Liver (tissue), 9 donors: Measurements from ENCODE around the gene WWOX. TPM values are rescaled to one million over a fixed set of nuclear protein-coding genes. Genes with fewer than 3 reads are reported as not detected.

Experiments used
- DNase-seq: peaks from one replicate; pipeline ENCODE4 v3.0.0-alpha.2; 2017; ENCODE audit warnings: low spot score
- H3K27ac ChIP-seq, 2 donors: one replicate each; pipeline ENCODE4 v1.7.0; 2013; ENCODE audit warnings: inconsistent platforms in 2 of 2, low read length in 2 of 2, control low read depth in 1 of 2, low read depth in 1 of 2, mild to moderate bottlenecking in 1 of 2
- H3K27me3 ChIP-seq, 4 donors: one replicate each; pipeline versions ENCODE4 v1.6.1 to v1.7.0; 2013; ENCODE audit warnings: low read length in 3 of 4, inconsistent platforms in 1 of 4, mild to moderate bottlenecking in 1 of 4, moderate library complexity in 1 of 4; ENCODE audit not compliant: control insufficient read depth in 4 of 4, insufficient read depth in 4 of 4
- H3K36me3 ChIP-seq, 4 donors: one replicate each; pipeline versions ENCODE4 v1.6.1 to v1.7.0; 2013; ENCODE audit warnings: low read length in 3 of 4, mild to moderate bottlenecking in 3 of 4, low read depth in 1 of 4, moderate library complexity in 1 of 4; ENCODE audit not compliant: control insufficient read depth in 4 of 4, insufficient read depth in 3 of 4
- H3K4me1 ChIP-seq, 4 donors: one replicate each; pipeline versions ENCODE4 v1.6.1 to v1.7.0; 2013; ENCODE audit warnings: low read length in 3 of 4, mild to moderate bottlenecking in 3 of 4, moderate library complexity in 1 of 4; ENCODE audit not compliant: control insufficient read depth in 4 of 4, insufficient read depth in 4 of 4
- H3K4me3 ChIP-seq, 3 donors: one replicate each; pipeline versions ENCODE4 v1.6.1 to v1.7.0; 2013; ENCODE audit warnings: low read length in 3 of 3, control low read depth in 1 of 3, low read depth in 1 of 3, mild to moderate bottlenecking in 1 of 3
- H3K9ac ChIP-seq, 2 donors: one replicate each; pipeline ENCODE4 v1.7.0; 2013; ENCODE audit warnings: low read length in 2 of 2, mild to moderate bottlenecking in 2 of 2, moderate library complexity in 2 of 2, control low read depth in 1 of 2, low read depth in 1 of 2
- H3K9me3 ChIP-seq, 4 donors: one replicate each; pipeline versions ENCODE4 v1.6.1 to v1.7.0; 2013; ENCODE audit warnings: low read length in 3 of 4; ENCODE audit not compliant: control insufficient read depth in 4 of 4
- CTCF ChIP-seq: fragments of 150-350 bp; IDR thresholded peaks from 2 replicates; pipeline ENCODE4 v1.5.1; 2017; ENCODE audit warnings: improper control_type of control experiment, low read depth, low read length; ENCODE audit not compliant: missing input control
- EGR1 ChIP-seq, 2 donors: IDR thresholded peaks; 2 replicates each; pipeline ENCODE4 v1.6.1; 2016 to 2018; ENCODE audit warnings: antibody characterized with exemption in 2 of 2, low read depth in 2 of 2
- FOXA1 ChIP-seq: IDR thresholded peaks from 2 replicates; pipeline ENCODE4 v1.6.1; 2016; ENCODE audit warnings: antibody characterized with exemption
- FOXA2 ChIP-seq: IDR thresholded peaks from 2 replicates; pipeline ENCODE4 v1.6.1; 2016; ENCODE audit warnings: antibody characterized with exemption
- GABPA ChIP-seq, 2 donors: IDR thresholded peaks in 1 of 2; conservative IDR thresholded peaks in 1 of 2; 2 replicates each; pipeline ENCODE4 v1.6.1; 2016; ENCODE audit warnings: antibody characterized with exemption in 2 of 2, mild to moderate bottlenecking in 1 of 2, moderate library complexity in 1 of 2
- HNF4A ChIP-seq, 2 donors: conservative IDR thresholded peaks; 2 replicates each; pipeline ENCODE4 v1.6.1; 2016; ENCODE audit warnings: antibody characterized with exemption in 2 of 2, mild to moderate bottlenecking in 2 of 2
- HNF4G ChIP-seq: IDR thresholded peaks from 2 replicates; pipeline ENCODE4 v1.6.1; 2016; ENCODE audit warnings: antibody characterized with exemption
- JUND ChIP-seq, 2 donors: IDR thresholded peaks; 2 replicates each; pipeline ENCODE4 v1.6.1; 2016; ENCODE audit warnings: antibody characterized with exemption in 2 of 2
- MAX ChIP-seq: IDR thresholded peaks from 2 replicates; pipeline ENCODE4 v1.6.1; 2016; ENCODE audit warnings: antibody characterized with exemption
- NR2F2 ChIP-seq: IDR thresholded peaks from 2 replicates; pipeline ENCODE4 v1.6.1; 2016; ENCODE audit warnings: antibody characterized with exemption
- RAD21 ChIP-seq, 2 donors: IDR thresholded peaks; 2 replicates each; pipeline ENCODE4 v1.6.1; 2016; ENCODE audit warnings: antibody characterized with exemption in 2 of 2, mild to moderate bottlenecking in 2 of 2
- RXRA ChIP-seq, 2 donors: IDR thresholded peaks; 2 replicates each; pipeline ENCODE4 v1.6.1; 2017 to 2018; ENCODE audit warnings: antibody characterized with exemption in 2 of 2, mild to moderate bottlenecking in 1 of 2
- SP1 ChIP-seq: IDR thresholded peaks from 2 replicates; pipeline ENCODE4 v1.6.1; 2018; ENCODE audit warnings: antibody characterized with exemption, mild to moderate bottlenecking
- TAF1 ChIP-seq: conservative IDR thresholded peaks from 2 replicates; pipeline ENCODE4 v1.6.1; 2016; ENCODE audit warnings: antibody characterized with exemption, mild to moderate bottlenecking
- YY1 ChIP-seq: IDR thresholded peaks from 2 replicates; pipeline ENCODE4 v1.6.1; 2016; ENCODE audit warnings: antibody characterized with exemption, mild to moderate bottlenecking
- ZBTB33 ChIP-seq: IDR thresholded peaks from 2 replicates; pipeline ENCODE4 v1.6.1; 2016; ENCODE audit warnings: antibody characterized with exemption
- WGBS: extraction: QIAGEN DNeasy Blood & Tissue Kit; methylation state at CpG from one replicate; pipeline ENCODE4 v1.1.7; 2013; 5-methylcytosine and 5-hydroxymethylcytosine counted together
- polyA plus RNA-seq, 2 donors: library from polyadenylated mRNA; stranded (reverse) in 1 of 2; unstranded in 1 of 2; fragments of 200-250 nt in 1 of 2; fragments of >200 nt in 1 of 2; fragmentation: Nextera tagmentation in 1 of 2; extraction: Ambion mirVana in 1 of 2; gene quantifications; one replicate each; pipeline versions ENCODE4 v1.2.1 to v1.2.3, GENCODE V29; 2013 to 2015
- total RNA-seq, 2 donors: library from RNA; depleted of rRNA; stranded (reverse); fragments of >200 nt; gene quantifications; one replicate each; pipeline ENCODE4 v1.2.3, GENCODE V29; 2014
- TF ChIP-seq, protein P1 (sequence below): IDR thresholded peaks from 2 replicates; pipeline ENCODE4 v1.6.1; 2016; ENCODE audit warnings: antibody characterized with exemption, mild to moderate bottlenecking
- donor health status: healthy.
- donor health status: healthy.
- donor health status: healthy.
- donor health status: healthy.
- donor health status: healthy.

The WWOX gene
- total and polyA plus RNA-seq, 4 donors, result 9.8 to 46.0 (median 15.3) TPM

GRCh38 chr16:78464833-78465232, 365.4 kb downstream of the WWOX start:
- Histone ChIP-seq H3K36me3 (no peaks in the 10 kb centered on the region), H3K9me3 (no peaks in the 10 kb centered on the region), H3K27ac (no peak overlapping the region), H3K4me3 (no peak overlapping the region), H3K9ac (no peak overlapping the region), H3K4me1 (peaks cover 5 to 17% (median 15%) of the 10 kb centered on the region in 4 donors), H3K27me3 (no peaks in the 10 kb centered on the region)
- WGBS, result 94% methylated on average over 3 of the region's 3 CpGs
- DNase-seq, result no peak
- no peak for TF ChIP-seq GABPA (IDR thresholded peaks at IDR 0.05 in 1 of 2, conservative IDR thresholded peaks at IDR 0.05 in 1 of 2)
- no peak for TF ChIP-seq JUND (IDR thresholded peaks at IDR 0.05)
- TF ChIP-seq NR2F2, result no peak
- no peak for TF ChIP-seq HNF4G
- TF ChIP-seq TAF1, result no peak
- TF ChIP-seq, protein P1, sequence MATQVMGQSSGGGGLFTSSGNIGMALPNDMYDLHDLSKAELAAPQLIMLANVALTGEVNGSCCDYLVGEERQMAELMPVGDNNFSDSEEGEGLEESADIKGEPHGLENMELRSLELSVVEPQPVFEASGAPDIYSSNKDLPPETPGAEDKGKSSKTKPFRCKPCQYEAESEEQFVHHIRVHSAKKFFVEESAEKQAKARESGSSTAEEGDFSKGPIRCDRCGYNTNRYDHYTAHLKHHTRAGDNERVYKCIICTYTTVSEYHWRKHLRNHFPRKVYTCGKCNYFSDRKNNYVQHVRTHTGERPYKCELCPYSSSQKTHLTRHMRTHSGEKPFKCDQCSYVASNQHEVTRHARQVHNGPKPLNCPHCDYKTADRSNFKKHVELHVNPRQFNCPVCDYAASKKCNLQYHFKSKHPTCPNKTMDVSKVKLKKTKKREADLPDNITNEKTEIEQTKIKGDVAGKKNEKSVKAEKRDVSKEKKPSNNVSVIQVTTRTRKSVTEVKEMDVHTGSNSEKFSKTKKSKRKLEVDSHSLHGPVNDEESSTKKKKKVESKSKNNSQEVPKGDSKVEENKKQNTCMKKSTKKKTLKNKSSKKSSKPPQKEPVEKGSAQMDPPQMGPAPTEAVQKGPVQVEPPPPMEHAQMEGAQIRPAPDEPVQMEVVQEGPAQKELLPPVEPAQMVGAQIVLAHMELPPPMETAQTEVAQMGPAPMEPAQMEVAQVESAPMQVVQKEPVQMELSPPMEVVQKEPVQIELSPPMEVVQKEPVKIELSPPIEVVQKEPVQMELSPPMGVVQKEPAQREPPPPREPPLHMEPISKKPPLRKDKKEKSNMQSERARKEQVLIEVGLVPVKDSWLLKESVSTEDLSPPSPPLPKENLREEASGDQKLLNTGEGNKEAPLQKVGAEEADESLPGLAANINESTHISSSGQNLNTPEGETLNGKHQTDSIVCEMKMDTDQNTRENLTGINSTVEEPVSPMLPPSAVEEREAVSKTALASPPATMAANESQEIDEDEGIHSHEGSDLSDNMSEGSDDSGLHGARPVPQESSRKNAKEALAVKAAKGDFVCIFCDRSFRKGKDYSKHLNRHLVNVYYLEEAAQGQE, result no peak
- TF ChIP-seq YY1, result no peak
- TF ChIP-seq RAD21 (IDR thresholded peaks at IDR 0.05), result no peak

GRCh38 chr16:78465730-78466129, 366.3 kb downstream of the WWOX start:
- TF ChIP-seq HNF4G (no peak), RXRA (IDR thresholded peaks at IDR 0.05) (no peak), FOXA2 (no peak)
- Histone ChIP-seq H3K4me3 (no peak overlapping the region), H3K27me3 (no peaks in the 10 kb centered on the region), H3K9me3 (no peaks in the 10 kb centered on the region), H3K27ac (no peak overlapping the region), H3K36me3 (no peaks in the 10 kb centered on the region), H3K4me1 (peaks cover 5 to 17% (median 15%) of the 10 kb centered on the region in 4 donors), H3K9ac (no peak overlapping the region)
- 97% methylated on average over 6 of the region's 6 CpGs for WGBS
- DNase-seq, result no peak

GRCh38 chr16:78469787-78470186, 370.3 kb downstream of the WWOX start:
- Histone ChIP-seq H3K9ac (no peak overlapping the region), H3K4me3 (no peak overlapping the region), H3K9me3 (no peaks in the 10 kb centered on the region), H3K36me3 (no peaks in the 10 kb centered on the region), H3K27ac (no peak overlapping the region), H3K27me3 (no peaks in the 10 kb centered on the region), H3K4me1 (peaks cover 0 to 10% (median 4%) of the 10 kb centered on the region in 4 donors)
- WGBS, result 97% methylated on average over 4 of the region's 4 CpGs
- DNase-seq, result no peak
- no peak for TF ChIP-seq FOXA2
- TF ChIP-seq FOXA1, result no peak
- no peak for TF ChIP-seq ZBTB33
- no peak for TF ChIP-seq JUND (IDR thresholded peaks at IDR 0.05)
- TF ChIP-seq YY1, result no peak
- TF ChIP-seq EGR1 (IDR thresholded peaks at IDR 0.05; ENCODE audit: low read depth in 2 of 2), result no peak
- TF ChIP-seq HNF4G, result no peak
- TF ChIP-seq CTCF, result no peak
- no peak for TF ChIP-seq RXRA (IDR thresholded peaks at IDR 0.05)
- TF ChIP-seq HNF4A (conservative IDR thresholded peaks at IDR 0.05), result no peak
- TF ChIP-seq NR2F2, result no peak
- no peak for TF ChIP-seq SP1
- no peak for TF ChIP-seq GABPA (IDR thresholded peaks at IDR 0.05 in 1 of 2, conservative IDR thresholded peaks at IDR 0.05 in 1 of 2)
- TF ChIP-seq, protein P1, result no peak
- TF ChIP-seq MAX, result no peak
